GM21529 (cell line): ENCODE results near the gene PCBP3.

ENCODE experiments used
- ATAC-seq: cut with Tn5 transposase; IDR thresholded peaks from one replicate; pipeline ENCODE4 v1.9.1; 2021; ENCODE audit not compliant: unreplicated experiment

The PCBP3 gene

DNA sequence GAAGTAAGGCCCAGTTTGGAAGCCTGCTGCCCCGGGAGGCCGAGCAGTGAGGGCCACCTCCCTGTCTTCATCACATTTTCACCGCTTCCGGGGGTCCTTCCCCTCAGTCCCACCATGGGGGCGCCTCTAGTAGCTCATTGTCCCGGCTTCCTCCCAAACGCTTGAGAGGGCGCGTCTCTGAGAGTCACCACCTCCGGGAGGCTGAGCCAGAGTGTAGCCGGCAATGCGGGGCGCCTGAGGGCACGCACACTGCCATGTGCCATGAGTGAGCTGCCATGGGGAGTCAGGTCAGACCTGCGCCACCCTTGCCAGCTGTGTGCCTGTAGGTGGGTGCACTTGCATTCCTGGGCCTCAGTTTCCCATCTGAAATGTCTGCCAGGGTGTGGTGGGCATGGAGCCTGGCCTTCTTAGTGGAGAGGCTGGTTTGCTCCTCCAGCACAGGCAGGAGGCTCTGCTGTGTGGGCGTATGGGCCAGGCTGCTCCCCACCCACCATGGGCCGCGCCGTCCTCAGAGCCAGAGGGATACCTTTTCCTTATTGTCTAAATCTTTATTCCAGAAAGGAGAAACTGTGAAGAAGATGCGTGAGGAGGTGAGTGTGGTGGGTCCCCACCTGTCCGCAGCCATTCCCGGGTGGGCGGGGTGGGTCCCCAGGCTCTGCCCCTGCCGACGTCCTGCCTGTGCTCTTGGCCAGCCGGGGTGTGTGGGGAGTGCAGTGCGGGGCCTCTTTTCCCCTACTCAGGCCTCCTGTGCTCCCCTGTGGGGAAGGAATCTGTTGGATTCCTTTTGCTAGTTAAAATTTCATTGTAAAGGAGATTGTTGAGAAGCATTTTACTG is 256.7 kb downstream of the PCBP3 start:
- no peak for ATAC-seq

GRCh38 chr21:45901061-45901690 is 257.7 kb downstream of the PCBP3 start:
- no peak for ATAC-seq

DNA sequence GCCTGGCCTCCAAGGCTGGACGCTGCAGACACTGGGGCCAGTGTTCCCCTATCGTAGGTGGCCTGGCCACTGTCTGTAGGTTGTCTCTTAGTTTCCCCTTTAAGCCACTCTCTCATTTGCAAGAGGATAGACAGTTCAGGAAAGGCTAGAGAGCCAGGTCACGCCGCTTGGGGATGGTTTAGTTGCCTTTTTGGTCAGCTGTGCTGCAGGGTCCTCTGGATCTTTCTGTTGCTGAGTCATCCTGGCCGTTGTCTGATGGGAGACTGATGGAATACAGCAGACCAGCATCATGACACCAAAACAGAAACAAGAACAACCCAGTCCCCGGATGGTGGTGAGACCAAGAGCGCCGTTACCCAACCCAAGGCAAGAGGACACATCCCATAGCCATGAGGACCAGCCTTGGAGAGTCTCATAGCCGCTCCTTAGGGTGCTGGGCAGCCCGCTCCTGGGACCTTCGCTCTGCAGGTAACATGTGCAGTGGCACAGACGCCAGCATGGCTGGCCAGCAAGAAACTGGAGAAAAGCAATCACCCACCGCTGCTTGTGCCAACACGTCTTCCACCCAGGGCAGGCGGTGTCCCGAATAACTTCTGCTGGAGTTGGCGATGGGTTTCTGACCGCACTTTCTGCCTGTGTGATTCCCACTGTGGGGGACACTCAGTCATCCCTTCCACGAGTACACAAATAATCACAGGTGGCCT is 258.9 kb downstream of the PCBP3 start:
- no peak for ATAC-seq

DNA sequence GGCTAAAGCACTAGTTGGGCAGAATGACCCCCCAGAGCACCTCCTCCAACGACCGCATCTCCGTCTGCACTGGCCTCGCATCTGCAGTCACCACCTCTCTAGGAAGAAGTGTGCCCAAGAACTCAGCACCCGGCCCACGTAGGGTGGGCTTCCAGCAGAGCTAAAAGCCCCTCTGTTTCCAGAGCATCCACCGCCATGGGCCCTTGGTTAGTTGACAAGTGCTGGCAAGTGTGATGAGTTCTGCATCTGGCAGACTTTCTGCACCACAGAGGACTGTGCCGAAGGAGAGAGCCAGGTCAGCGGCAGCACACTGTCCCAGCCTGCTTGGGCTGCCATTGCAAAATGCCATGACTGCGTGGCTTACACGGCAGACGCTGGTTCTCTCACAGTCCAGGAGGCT is 261.7 kb downstream of the PCBP3 start:
- no peak for ATAC-seq

- no peak for ATAC-seq
Measured at GRCh38 chr21:45906196-45906805, 262.8 kb downstream of the PCBP3 start.

DNA sequence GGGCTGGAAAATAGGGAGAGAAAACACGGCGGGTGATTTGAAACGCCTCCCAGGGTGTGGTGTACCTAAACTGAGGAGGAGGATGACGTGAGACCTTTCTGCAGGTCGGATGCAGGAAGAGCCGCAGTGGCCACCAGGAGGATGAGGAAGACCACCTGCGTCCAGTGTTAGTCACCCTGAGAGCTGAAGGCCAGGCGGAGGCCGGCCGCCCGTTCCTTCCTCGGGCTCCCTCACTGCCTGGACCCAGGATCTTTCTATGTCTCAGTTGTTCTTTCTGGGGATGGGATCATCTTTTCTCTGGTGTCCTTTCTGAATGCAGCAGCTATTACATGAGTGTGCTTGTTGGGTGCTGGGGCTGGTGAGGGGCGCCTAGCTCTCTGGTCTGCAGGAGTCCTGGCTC is 263.3 kb downstream of the PCBP3 start:
- ATAC-seq = no peak

DNA sequence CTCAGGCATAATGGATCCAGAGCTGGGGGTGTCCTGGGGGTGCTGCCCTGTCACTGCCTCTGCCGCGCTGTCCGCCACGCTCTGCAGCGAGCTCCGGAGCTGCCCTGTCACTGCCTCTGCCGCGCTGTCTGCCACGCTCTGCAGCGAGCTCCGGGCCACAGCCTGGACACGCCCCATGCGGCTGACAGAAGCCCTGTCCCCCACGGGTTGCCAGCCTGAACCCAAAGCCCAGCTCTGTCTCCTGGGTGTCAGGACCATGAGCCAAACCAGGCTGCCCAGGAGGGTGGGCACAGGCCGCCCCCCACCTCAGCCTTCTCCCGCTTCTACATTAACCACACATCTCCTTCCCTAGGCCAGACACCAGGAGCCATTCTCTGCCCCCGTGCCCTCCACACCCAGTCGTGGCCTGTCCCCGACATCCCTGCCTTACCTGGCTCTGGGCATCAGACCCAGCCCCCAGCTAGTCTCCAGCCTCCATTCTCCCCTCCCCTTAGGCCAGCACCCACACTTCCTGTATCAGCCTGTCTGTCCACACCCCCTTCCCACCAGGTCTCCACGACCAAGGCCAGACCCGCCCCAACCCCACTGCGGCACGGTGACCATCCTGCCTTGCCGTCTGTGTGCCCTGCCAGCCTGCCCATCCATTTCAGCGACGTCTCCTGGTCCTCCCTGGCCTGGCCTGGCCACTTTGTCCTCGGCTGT is 265.2 kb downstream of the PCBP3 start:
- no peak for ATAC-seq

GRCh38 chr21:45909238-45909988 is 265.9 kb downstream of the PCBP3 start:
- no peak for ATAC-seq

GRCh38 chr21:45910155-45910547 is 266.6 kb downstream of the PCBP3 start:
- no peak for ATAC-seq

DNA sequence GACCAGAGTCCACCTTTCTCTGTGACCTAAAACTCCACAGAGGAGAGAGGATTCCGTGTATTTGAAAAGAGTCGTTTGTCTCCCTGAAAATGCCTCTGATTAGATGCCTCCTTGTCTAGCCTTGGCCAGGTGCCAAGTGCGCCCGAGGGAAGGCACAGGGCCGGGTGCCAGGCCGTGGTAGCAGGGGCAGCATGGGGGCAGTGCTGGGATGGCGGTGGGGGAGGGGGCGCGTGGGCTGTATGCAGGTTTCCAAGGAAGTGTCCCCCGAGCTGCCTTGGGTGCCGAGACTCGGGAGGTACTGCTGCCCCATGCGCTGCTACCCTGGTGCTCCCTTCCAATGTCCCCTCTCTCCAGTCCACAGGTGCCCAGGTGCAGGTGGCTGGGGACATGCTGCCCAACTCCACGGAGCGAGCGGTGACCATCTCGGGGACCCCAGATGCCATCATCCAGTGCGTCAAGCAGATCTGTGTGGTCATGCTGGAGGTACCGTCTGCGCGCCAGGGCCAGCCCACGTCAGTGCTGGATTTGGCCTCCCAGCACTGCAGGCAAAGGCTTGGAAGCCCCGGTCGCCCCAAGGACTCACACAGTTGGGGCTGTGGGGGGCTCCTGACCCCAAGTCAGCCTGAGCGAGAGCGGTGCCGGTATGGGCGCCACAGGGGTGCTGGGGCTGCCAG is 267.2 kb downstream of the PCBP3 start:
- ATAC-seq = no peak

DNA sequence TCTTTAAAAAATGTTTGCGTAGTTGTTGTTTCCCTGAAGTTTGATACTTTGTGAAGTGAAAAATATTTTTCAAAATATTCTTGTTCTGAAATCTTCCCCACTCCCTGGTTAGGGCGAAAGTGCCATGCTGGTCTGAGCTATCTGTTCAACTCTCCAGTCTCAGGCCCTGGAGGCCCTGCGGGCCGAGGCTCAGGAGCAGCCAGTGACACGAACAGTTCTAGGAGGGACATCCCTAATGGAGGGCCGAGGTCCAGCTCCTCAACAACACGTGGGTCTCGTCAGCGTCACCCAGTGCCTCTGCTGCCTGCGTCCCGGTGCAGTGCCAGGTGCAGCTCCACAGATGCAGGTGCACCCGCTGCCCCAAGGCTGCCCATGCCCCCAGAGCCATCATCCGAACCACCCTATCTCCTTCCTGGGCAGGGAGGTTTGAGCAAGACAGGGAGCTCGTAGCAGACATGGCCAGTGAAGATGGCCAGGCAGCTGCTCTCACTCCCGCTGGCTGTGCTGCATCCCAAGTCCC is 268.3 kb downstream of the PCBP3 start:
- no peak for ATAC-seq

DNA sequence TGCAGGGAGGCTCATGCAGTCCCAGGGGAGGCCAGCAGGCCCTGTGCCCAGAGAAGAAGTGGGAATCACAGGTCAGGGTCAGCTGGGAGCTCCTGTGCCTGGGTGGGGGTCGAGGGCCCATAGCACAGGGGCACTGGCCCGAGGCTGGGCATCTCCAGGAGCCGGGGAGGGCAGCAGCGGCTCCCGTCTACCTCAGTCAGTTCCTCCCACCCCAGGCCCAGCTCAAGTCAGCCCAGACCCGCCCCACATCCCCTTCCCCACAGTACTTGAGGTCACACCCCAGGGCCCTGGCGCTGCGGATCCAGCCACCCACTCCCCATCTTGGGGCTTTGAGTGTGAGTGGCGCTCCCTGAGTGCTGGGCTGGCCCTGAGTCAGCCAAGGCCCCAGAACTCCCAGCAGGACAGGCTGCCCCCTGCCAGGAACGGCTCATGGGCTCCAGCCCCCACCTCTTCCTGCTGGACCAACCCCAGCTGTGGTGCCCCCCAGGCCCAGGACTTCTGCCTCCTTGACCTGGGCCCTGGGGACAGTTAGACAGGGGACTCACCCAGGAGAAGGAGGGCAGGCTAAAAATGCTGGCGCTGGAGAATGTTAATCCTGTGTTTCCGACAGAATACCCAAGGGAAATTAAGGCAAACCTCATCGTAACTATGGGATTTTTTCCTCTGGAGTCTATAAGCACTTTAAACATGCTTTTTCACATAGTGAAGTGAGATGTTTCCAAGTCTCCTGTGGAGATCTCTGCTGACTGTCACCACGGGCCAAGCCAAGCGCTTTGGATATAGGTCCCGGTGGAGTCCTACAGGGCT is 269.3 kb downstream of the PCBP3 start:
- ATAC-seq = no peak

DNA sequence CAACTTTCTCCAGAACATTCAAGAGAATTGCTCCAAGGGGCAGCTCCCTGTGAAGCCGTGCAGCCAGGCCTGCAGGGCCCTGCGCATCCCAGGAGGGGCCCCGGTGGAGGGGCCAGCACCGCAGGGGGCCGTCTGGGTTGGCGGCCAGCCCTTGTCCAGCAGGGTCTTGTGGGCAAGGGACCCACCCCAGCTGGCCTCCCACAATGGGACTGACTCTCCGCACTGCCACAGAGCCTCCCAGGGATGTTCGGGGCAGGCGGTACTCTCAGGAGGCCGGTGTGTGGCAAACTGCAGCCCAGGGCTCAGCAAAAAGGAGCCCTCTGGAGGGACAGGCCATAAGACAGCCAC is 269.9 kb downstream of the PCBP3 start:
- ATAC-seq = no peak

GRCh38 chr21:45913886-45914285 is 270.4 kb downstream of the PCBP3 start:
- no peak for ATAC-seq

GRCh38 chr21:45914321-45914845 is 270.9 kb downstream of the PCBP3 start:
- ATAC-seq = no peak

DNA sequence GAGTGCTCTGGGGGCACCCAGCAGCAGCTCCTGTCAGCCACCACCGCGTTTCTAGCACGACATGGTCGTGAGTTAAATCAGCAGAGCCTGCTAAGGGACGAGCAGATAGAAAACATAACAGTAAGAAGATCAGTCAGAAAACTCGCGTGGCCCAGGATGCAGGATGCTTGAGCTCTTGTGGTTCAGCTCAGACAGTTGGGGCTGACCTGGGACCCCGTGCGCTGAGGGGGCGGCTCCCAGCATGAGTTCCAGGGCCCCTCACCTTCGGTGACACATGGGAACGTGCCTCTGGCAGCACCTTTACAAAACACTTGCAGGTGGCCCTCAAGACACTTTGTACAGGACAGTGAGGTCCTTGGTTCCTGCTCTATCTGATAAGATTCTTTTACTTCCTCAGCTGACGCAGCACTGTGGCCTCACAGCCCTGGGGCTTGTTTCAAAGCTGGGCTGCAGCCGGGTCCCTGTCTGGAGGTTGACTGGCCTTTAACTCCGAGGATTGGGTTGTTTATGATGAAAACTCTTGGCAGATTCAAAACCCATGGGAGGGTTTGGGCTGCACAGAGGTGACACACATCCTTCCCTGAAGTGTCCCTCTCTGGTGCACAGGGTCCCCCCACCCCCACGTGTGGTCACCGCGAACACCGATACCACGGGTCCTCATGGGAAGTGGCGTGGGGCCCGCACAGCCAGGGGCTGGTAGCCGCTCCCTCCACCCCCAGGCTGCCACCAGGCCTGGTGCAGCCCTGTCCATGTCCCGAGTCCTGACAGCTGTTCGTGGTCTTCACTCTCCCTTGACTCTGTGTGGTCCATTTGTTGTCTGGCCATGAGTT is 272.7 kb downstream of the PCBP3 start:
- no peak for ATAC-seq

- no peak for ATAC-seq
Measured at GRCh38 chr21:45917241-45917640, 273.7 kb downstream of the PCBP3 start.

DNA sequence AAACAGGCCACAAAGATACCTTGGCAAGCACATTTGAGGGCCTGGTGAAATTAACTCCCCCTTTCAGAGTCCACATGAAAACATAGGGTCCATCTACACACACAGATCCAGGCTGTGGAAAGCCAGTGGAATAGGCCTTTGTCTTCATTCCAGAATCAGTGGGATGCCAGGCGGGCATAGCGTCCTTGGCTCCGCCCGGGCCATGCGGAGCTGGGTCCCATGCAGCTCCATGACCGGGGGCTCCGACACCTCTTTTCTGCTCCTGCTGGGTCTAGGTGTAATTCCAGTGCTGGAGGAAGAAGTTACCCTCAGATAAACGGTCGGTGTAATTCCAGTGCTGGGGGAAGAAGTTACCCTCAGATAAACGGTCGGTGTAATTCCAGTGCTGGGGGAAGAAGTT is 274.5 kb downstream of the PCBP3 start:
- no peak for ATAC-seq
